HepG2 (cell line): ENCODE data around the gene NME2. TPM values are rescaled to one million over a fixed set of nuclear protein-coding genes. Genes with fewer than 3 reads are reported as not detected.

Source experiments
- BRF2 ChIP-seq: sonication (generic); formaldehyde crosslinking; IDR thresholded peaks from 2 replicates; pipeline ENCODE4 v1.8.1; 2022; ENCODE audit warnings: mild to moderate bottlenecking, missing genetic modification reagents
- MEIS1 ChIP-seq: sonication (generic); formaldehyde crosslinking; IDR thresholded peaks from 2 replicates; pipeline ENCODE4 v1.9.0; 2021; ENCODE audit warnings: mild to moderate bottlenecking, missing genetic modification reagents, moderate library complexity, borderline replicate concordance
- MTF2 ChIP-seq: sonication (generic); formaldehyde crosslinking; IDR thresholded peaks from 2 replicates; pipeline ENCODE4 v1.5.0; 2020; ENCODE audit warnings: missing genetic modification reagents, borderline replicate concordance
- PCBP1 ChIP-seq: fragments of 200-400 bp; formaldehyde crosslinking; IDR thresholded peaks from 2 replicates; pipeline ENCODE4 v1.6.1; 2017; ENCODE audit warnings: mild to moderate bottlenecking, low read depth, low read length, borderline replicate concordance
- POLR2G ChIP-seq: fragments of 200-400 bp; formaldehyde crosslinking; IDR thresholded peaks from 2 replicates; pipeline ENCODE4 v1.6.1; 2018; ENCODE audit warnings: mild to moderate bottlenecking, low read depth, low read length, moderate library complexity
- PRDM4 ChIP-seq: sonication (generic); formaldehyde crosslinking; IDR thresholded peaks from 2 replicates; pipeline ENCODE4 v1.9.0; 2021; ENCODE audit warnings: missing genetic modification reagents, borderline replicate concordance
- RFX3 ChIP-seq: IDR thresholded peaks from 2 replicates; pipeline ENCODE4 v1.6.1; 2016; ENCODE audit warnings: missing biosample characterization, missing genetic modification reagents
- RFX5 ChIP-seq: IDR thresholded peaks from 2 replicates; pipeline ENCODE4 v1.6.1; 2011; ENCODE audit warnings: low read depth, low read length, improper control_type of control experiment
- TBX2 ChIP-seq: sonication (generic); formaldehyde crosslinking; IDR thresholded peaks from 2 replicates; pipeline ENCODE4 v1.5.0; 2020; ENCODE audit warnings: missing genetic modification reagents, mild to moderate bottlenecking, borderline replicate concordance
- ZBTB10 ChIP-seq: sonication (generic); formaldehyde crosslinking; IDR thresholded peaks from 2 replicates; pipeline ENCODE4 v1.4.0; 2020; ENCODE audit warnings: missing genetic modification reagents, borderline replicate concordance
- ZBTB33 ChIP-seq: sonication (generic); formaldehyde crosslinking; IDR thresholded peaks from 2 replicates; pipeline ENCODE4 v1.4.0; 2020; ENCODE audit warnings: missing genetic modification reagents
- ZBTB38 ChIP-seq: sonication (generic); formaldehyde crosslinking; IDR thresholded peaks from 2 replicates; pipeline ENCODE4 v1.5.1; 2020; ENCODE audit warnings: mild to moderate bottlenecking, missing genetic modification reagents
- ZBTB8A ChIP-seq: sonication (generic); formaldehyde crosslinking; IDR thresholded peaks from 2 replicates; pipeline ENCODE4 v1.4.0; 2020; ENCODE audit warnings: mild to moderate bottlenecking, low read depth, missing genetic modification reagents, borderline replicate concordance
- ZNF232 ChIP-seq: sonication (generic); formaldehyde crosslinking; IDR thresholded peaks from 2 replicates; pipeline ENCODE4 v1.4.0; 2020; ENCODE audit warnings: missing genetic modification reagents, borderline replicate concordance
- ZNF770 ChIP-seq: sonication (generic); formaldehyde crosslinking; IDR thresholded peaks from 2 replicates; pipeline ENCODE4 v1.5.0; 2020; ENCODE audit warnings: mild to moderate bottlenecking, missing genetic modification reagents
- ZNF839 ChIP-seq: sonication (generic); formaldehyde crosslinking; IDR thresholded peaks from 2 replicates; pipeline ENCODE4 v1.4.0; 2020; ENCODE audit warnings: missing genetic modification reagents, mild to moderate bottlenecking, borderline replicate concordance
- polyA plus RNA-seq, 8 experiments: library from polyadenylated mRNA; depleted of rRNA in 3 of 8; stranded (reverse) in 7 of 8; unstranded in 1 of 8; fragments of >200 nt; fragmentation: Illumina TruSeq in 4 of 8; extraction: Trizol in 4 of 8; gene quantifications; 2 replicates each; pipeline versions ENCODE4 v1.2.1 to v1.2.3, GENCODE V29; 2011 to 2016; ENCODE audit warnings: low read depth in 4 of 8, missing spikeins in 1 of 8, mixed read lengths in 1 of 8; ENCODE audit not compliant: insufficient read depth in 1 of 8
- total RNA-seq, 5 experiments: library from RNA; depleted of rRNA; stranded (reverse); fragments of >200 nt; fragmentation: Illumina TruSeq; extraction: Trizol; gene quantifications; 2 replicates each; pipeline ENCODE4 v1.2.3, GENCODE V29; 2016; ENCODE audit warnings: low read depth in 1 of 5

The NME2 gene
- total and polyA plus RNA-seq, 2 of the 13 experiments (the other 11 are each of a cell fraction or from before 2014, with no cell fraction given), result 790 to 1,213 TPM

- TF ChIP-seq ZBTB8A (CRISPR knock-in tag) (no peak), PRDM4 (CRISPR knock-in tag) (peak; percentile 91), MEIS1 (CRISPR knock-in tag) (peak; percentile 98), MTF2 (no peak), BRF2 (peak; percentile 87), PCBP1 (peak; percentile 75; the same call in 1 of the 2 replicates), ZNF839 (CRISPR knock-in tag) (peak; percentile 97; the same call in 1 of the 2 replicates), ZBTB33 (CRISPR knock-in tag) (peak; percentile 90), ZNF232 (CRISPR knock-in tag) (peak; percentile 99), RFX3 (no peak), RFX5 (peak; percentile 71; the same call in 1 of the 2 replicates), ZBTB38 (CRISPR knock-in tag) (peak; percentile 98), POLR2G (peak; percentile 96), ZNF770 (CRISPR knock-in tag) (peak; percentile 82), TBX2 (peak; percentile 95), ZBTB10 (peak; percentile 89; the same call in 1 of the 2 replicates)
Observed at GRCh38 chr17:51153210-51154072, 12.8 kb upstream of the NME2 start, which contains the start of gene NME1 (continued).
